IMR-90 (cell line): Measurements from ENCODE around the gene TBP. TPM values are rescaled to one million over a fixed set of nuclear protein-coding genes. Genes with fewer than 3 reads are reported as not detected.

Experiments used
- ATAC-seq: fragments of 200-7000 bp; cut with Tn5 transposase; 2 replicates; pipeline ENCODE4 v1.9.1; 2020; ENCODE audit warnings: low read depth, mild to moderate bottlenecking, moderate library complexity
- BruUV-seq: library from RNA; stranded (reverse); fragments of 400-500 nt; replicated peaks from 2 replicates; lab custom pipeline; 2021; lab: Mats Ljungman, UMichigan
- CTCF ChIA-PET: fragments of 300-600 bp; formaldehyde crosslinking; extraction: SDS; loops from one replicate; lab custom pipeline; 2021; ENCODE audit warnings: antibody characterized with exemption; lab: Yijun Ruan, JAX
- POLR2A ChIA-PET: fragments of 300-600 bp; sonication (Branson Sonifier 250); formaldehyde crosslinking; loops from one replicate; lab custom pipeline; 2022; ENCODE audit warnings: antibody characterized with exemption; ENCODE audit not compliant: unreplicated experiment; lab: Charles Lee
- DNase-seq: peaks from one replicate; pipeline ENCODE4 v3.0.0; 2013
- H2AFZ ChIP-seq: replicated peaks from 2 replicates; pipeline ENCODE3; 2013; ENCODE audit warnings: low read length, mild to moderate bottlenecking; ENCODE audit not compliant: poor library complexity
- H2AK5ac ChIP-seq: 2 replicates; pipeline ENCODE4 v1.6.1; 2013; ENCODE audit warnings: low read depth, low read length, inconsistent platforms
- H2AK9ac ChIP-seq: replicated peaks from 2 replicates; pipeline ENCODE3; 2013; ENCODE audit warnings: mild to moderate bottlenecking, low read depth, low read length, moderate library complexity; ENCODE audit not compliant: poor library complexity
- H2BK120ac ChIP-seq: 2 replicates; pipeline ENCODE4 v1.6.1; 2013; ENCODE audit warnings: low read depth, low read length, inconsistent platforms
- H2BK15ac ChIP-seq: 3 replicates; pipeline ENCODE4 v1.6.1; 2013; ENCODE audit warnings: low read depth, low read length, inconsistent platforms
- H2BK20ac ChIP-seq: 2 replicates; pipeline ENCODE4 v1.6.1; 2013; ENCODE audit warnings: low read depth, mild to moderate bottlenecking, inconsistent platforms, low read length, moderate library complexity
- H2BK5ac ChIP-seq: 2 replicates; pipeline ENCODE4 v1.6.1; 2013; ENCODE audit warnings: mild to moderate bottlenecking, low read depth, low read length, inconsistent platforms; ENCODE audit not compliant: poor library complexity, severe bottlenecking
- H3K14ac ChIP-seq: replicated peaks from 2 replicates; pipeline ENCODE4 v1.6.1; 2013; ENCODE audit warnings: low read depth, low read length, inconsistent platforms
- H3K18ac ChIP-seq: 2 replicates; pipeline ENCODE4 v1.6.1; 2013; ENCODE audit warnings: low read depth, low read length, control low read depth
- H3K23ac ChIP-seq: 2 replicates; pipeline ENCODE4 v1.6.1; 2013; ENCODE audit warnings: low read depth, low read length, inconsistent platforms
- H3K27ac ChIP-seq: 2 replicates; pipeline ENCODE4 v1.5.1; 2013; ENCODE audit warnings: mild to moderate bottlenecking, control low read depth, low read length; ENCODE audit not compliant: insufficient read depth
- H3K27me3 ChIP-seq: 2 replicates; pipeline ENCODE4 v1.6.1; 2013; ENCODE audit warnings: low read length; ENCODE audit not compliant: control insufficient read depth, insufficient read depth
- H3K36me3 ChIP-seq: 2 replicates; pipeline ENCODE4 v1.6.1; 2013; ENCODE audit warnings: low read length, mixed read lengths; ENCODE audit not compliant: control insufficient read depth, insufficient read depth
- H3K4ac ChIP-seq: 2 replicates; pipeline ENCODE4 v1.6.1; 2013; ENCODE audit warnings: low read depth, low read length, inconsistent platforms
- H3K4me1 ChIP-seq: 2 replicates; pipeline ENCODE4 v1.6.1; 2013; ENCODE audit warnings: low read length, mixed read lengths; ENCODE audit not compliant: control insufficient read depth, insufficient read depth
- H3K4me2 ChIP-seq: 2 replicates; pipeline ENCODE4 v1.6.1; 2013; ENCODE audit warnings: low read depth, mild to moderate bottlenecking, control low read depth, low read length, moderate library complexity
- H3K4me3 ChIP-seq: 2 replicates; pipeline ENCODE4 v1.5.1; 2013; ENCODE audit warnings: low read depth, mild to moderate bottlenecking, control low read depth, low read length, moderate library complexity; ENCODE audit not compliant: insufficient read depth
- H3K56ac ChIP-seq: 2 replicates; pipeline ENCODE4 v1.6.1; 2013; ENCODE audit warnings: low read length, inconsistent platforms; ENCODE audit not compliant: insufficient read depth; ENCODE audit errors: extremely low read depth
- H3K79me1 ChIP-seq, 2 experiments: 2 replicates each; pipeline ENCODE4 v1.6.1; 2013; ENCODE audit warnings: low read length in 2 of 2, inconsistent platforms in 1 of 2, low read depth in 1 of 2
- H3K9ac ChIP-seq: 2 replicates; pipeline ENCODE4 v1.6.1; 2013; ENCODE audit warnings: low read depth, low read length, control low read depth
- H3K9me1 ChIP-seq: 2 replicates; pipeline ENCODE4 v1.6.1; 2013; ENCODE audit warnings: low read length, inconsistent platforms; ENCODE audit not compliant: insufficient read depth
- H3K9me3 ChIP-seq: 2 replicates; pipeline ENCODE4 v1.6.1; 2013; ENCODE audit warnings: low read length; ENCODE audit not compliant: control insufficient read depth, insufficient read depth
- H4K20me1 ChIP-seq: 2 replicates; pipeline ENCODE4 v1.6.1; 2013; ENCODE audit warnings: low read length, inconsistent platforms; ENCODE audit not compliant: insufficient read depth
- H4K5ac ChIP-seq: 2 replicates; pipeline ENCODE4 v1.6.1; 2013; ENCODE audit warnings: mild to moderate bottlenecking, low read depth, low read length, control low read depth
- H4K8ac ChIP-seq, 2 experiments: 2 replicates each; pipeline ENCODE4 v1.6.1; 2013; ENCODE audit warnings: low read depth in 2 of 2, low read length in 2 of 2, control low read depth in 1 of 2, inconsistent platforms in 1 of 2
- H4K91ac ChIP-seq: 2 replicates; pipeline ENCODE4 v1.6.1; 2013; ENCODE audit warnings: low read depth, low read length, inconsistent platforms; ENCODE audit not compliant: insufficient read depth
- BHLHE40 ChIP-seq: fragments of 150-350 bp; IDR thresholded peaks from 2 replicates; pipeline ENCODE4 v1.6.1; 2016; ENCODE audit warnings: mild to moderate bottlenecking, low read depth, low read length
- CEBPB ChIP-seq: IDR thresholded peaks from 2 replicates; pipeline ENCODE4 v1.6.1; 2012; ENCODE audit warnings: low read depth, low read length, improper control_type of control experiment
- CTCF ChIP-seq: conservative IDR thresholded peaks from 2 replicates; pipeline ENCODE4 v1.5.1; 2012; ENCODE audit warnings: mild to moderate bottlenecking, low read depth, low read length, improper control_type of control experiment
- ELK1 ChIP-seq: fragments of 150-350 bp; IDR thresholded peaks from 2 replicates; pipeline ENCODE4 v1.6.1; 2016; ENCODE audit warnings: low read depth, mild to moderate bottlenecking, low read length, moderate library complexity, borderline replicate concordance
- MAZ ChIP-seq: IDR thresholded peaks from 2 replicates; pipeline ENCODE4 v1.6.1; 2012; ENCODE audit warnings: low read depth, mild to moderate bottlenecking, low read length, improper control_type of control experiment, moderate library complexity, borderline replicate concordance
- MXI1 ChIP-seq: IDR thresholded peaks from 2 replicates; pipeline ENCODE4 v1.6.1; 2012; ENCODE audit warnings: low read depth, mild to moderate bottlenecking, low read length, moderate library complexity, borderline replicate concordance
- NFE2L2 ChIP-seq: fragments of 150-350 bp; IDR thresholded peaks from 2 replicates; pipeline ENCODE4 v1.6.1; 2016; ENCODE audit warnings: low read depth, mild to moderate bottlenecking, low read length
- POLR2A ChIP-seq: IDR thresholded peaks from 2 replicates; pipeline ENCODE4 v1.6.1; 2012; ENCODE audit warnings: mild to moderate bottlenecking, low read depth, low read length
- RAD21 ChIP-seq: IDR thresholded peaks from 2 replicates; pipeline ENCODE4 v1.6.1; 2012; ENCODE audit warnings: low read length, improper control_type of control experiment
- RCOR1 ChIP-seq: IDR thresholded peaks from 2 replicates; pipeline ENCODE4 v1.6.1; 2012; ENCODE audit warnings: mild to moderate bottlenecking, low read length, improper control_type of control experiment; ENCODE audit not compliant: insufficient replicate concordance
- RFX5 ChIP-seq: IDR thresholded peaks from 2 replicates; pipeline ENCODE4 v1.8.0; 2012; ENCODE audit warnings: low read depth, mild to moderate bottlenecking, low read length, moderate library complexity
- SMC3 ChIP-seq: fragments of 150-350 bp; IDR thresholded peaks from 2 replicates; pipeline ENCODE4 v1.6.1; 2016; ENCODE audit warnings: low read depth, mild to moderate bottlenecking, antibody characterized with exemption, low read length, moderate library complexity
- USF2 ChIP-seq: fragments of 150-350 bp; IDR thresholded peaks from 2 replicates; pipeline ENCODE4 v1.6.1; 2017; ENCODE audit warnings: mild to moderate bottlenecking, antibody characterized with exemption, low read length, low read depth
- WGBS, 2 experiments: methylation state at CpG; one replicate each; pipeline versions ENCODE4 v1.1.5 to v1.1.7; 2013; ENCODE audit warnings: missing lambda C conversion rate in 2 of 2; ENCODE audit not compliant: insufficient read length in 1 of 2; ENCODE audit errors: extremely low coverage in 2 of 2; 5-methylcytosine and 5-hydroxymethylcytosine counted together
- dilution Hi-C: fragments of 300-500 bp; cut with HindIII; formaldehyde crosslinking; loops from one replicate; pipeline ENCODE4 v1.14.3; 2018; ENCODE audit warnings: low sequenced_read_pairs; ENCODE audit not compliant: unreplicated experiment
- in situ Hi-C: fragments of 300-500 bp; cut with MboI; formaldehyde crosslinking; loops from 3 replicates; pipeline ENCODE4 v1.14.3; 2019; ENCODE audit warnings: low sequenced_read_pairs, inconsistent platforms, mixed read lengths
- intact Hi-C: fragments of 100-400 bp; cut with micrococcal nuclease; formaldehyde crosslinking; loops from 2 replicates; pipeline ENCODE4 v1.10.0; 2022
- polyA plus RNA-seq, 3 experiments: library from polyadenylated mRNA; depleted of rRNA; stranded (reverse); fragments of >200 nt; gene quantifications; 2 replicates each; pipeline ENCODE4 v1.2.3, GENCODE V29; 2012; ENCODE audit warnings: low replicate concordance in 1 of 3
- total RNA-seq: library from RNA; depleted of rRNA; stranded (reverse); fragments of >200 nt; gene quantifications from 2 replicates; pipeline ENCODE4 v1.2.3, GENCODE V29; 2012

TBP gene
- total and polyA plus RNA-seq, 2 of the 4 experiments (the other 2 are of a cell fraction), result 8.8 to 12.5 TPM

- ATAC-seq (peak; percentile 73), DNase-seq (peak; percentile 96)
- H3K4me2 ChIP-seq, result peak within 1 kb of the TSS; percentile 96
- peak within 1 kb of the TSS; percentile 70 for H3K4me3 ChIP-seq
- 0% methylated on average over 14 of the region's 41 CpGs; no CpG with 5 or more reads in 1 of the 2 experiments for WGBS, 2 experiments
- no peaks in the 10 kb centered on the region for H3K27me3 ChIP-seq
- peak within 1 kb of the TSS; percentile 75 for H3K9ac ChIP-seq
- peak within 1 kb of the TSS; percentile 55 to 91 for H4K8ac ChIP-seq
- ChIA-PET CTCF (interaction anchor here (0.6 to 1.2 kb wide), 2 partner anchors 12 to 227 kb away, joined by 3 to 8 read pairs; no protein-coding TSS in a partner anchor), POLR2A (no interaction called here)
- peaks cover 4 to 17% of the 10 kb centered on the region in 2 experiments; a peak in 3 of 4 replicates for H3K79me1 ChIP-seq
- H2BK15ac ChIP-seq, result peak within 1 kb of the TSS; percentile 35; the same call in 1 of the 3 replicates
- H2BK20ac ChIP-seq, result no peak within 1 kb of the TSS
- peak within 1 kb of the TSS; percentile 82 for H3K4ac ChIP-seq
- H4K20me1 ChIP-seq, result peaks cover 42% of the 10 kb centered on the region
- peak within 1 kb of the TSS; percentile 92 for H2AFZ ChIP-seq
- no TSS peak for BruUV-seq
- peak within 1 kb of the TSS; percentile 85 for H3K27ac ChIP-seq
- H2BK5ac ChIP-seq, result peak within 1 kb of the TSS; percentile 92
- peak within 1 kb of the TSS; percentile 75 for H2AK5ac ChIP-seq
- peak within 1 kb of the TSS; percentile 68 for H4K5ac ChIP-seq
- no peaks in the 10 kb centered on the region for H3K9me1 ChIP-seq
- H2AK9ac ChIP-seq, result peak within 1 kb of the TSS; percentile 94
- peak within 1 kb of the TSS; percentile 94 for H3K23ac ChIP-seq
- peak within 1 kb of the TSS; percentile 84 for H4K91ac ChIP-seq
- in situ Hi-C loops, result no loop called here
- H3K56ac ChIP-seq, result peak within 1 kb of the TSS; percentile 80
- peaks cover 6% of the 10 kb centered on the region for H3K36me3 ChIP-seq
- peak within 1 kb of the TSS; percentile 45 for H3K18ac ChIP-seq
- peak within 1 kb of the TSS; percentile 41; the same call in 1 of the 2 replicates for H2BK120ac ChIP-seq
- no peaks in the 10 kb centered on the region for H3K9me3 ChIP-seq
- dilution Hi-C loops, result no loop called here
- H3K4me1 ChIP-seq, result no peaks in the 10 kb centered on the region; the same call in 1 of the 2 replicates
- H3K14ac ChIP-seq, result peak within 1 kb of the TSS; percentile 76
- intact Hi-C loops, result no loop called here
- TF ChIP-seq MAZ (no peak), POLR2A (peak; percentile 96), ELK1 (no peak), CEBPB (peak; percentile 45; the same call in 1 of the 2 replicates), SMC3 (no peak), NFE2L2 (peak; percentile 79), BHLHE40 (no peak), RFX5 (no peak), RCOR1 (no peak), RAD21 (no peak), MXI1 (peak; percentile 53; the same call in 1 of the 2 replicates), CTCF (no peak), USF2 (no peak)
Observed at GRCh38 chr6:170552765-170553533, 1.2 kb upstream of the TBP start, which contains the start of gene PSMB1. PSMB1 (minus strand) TSS chr6:170553307; CDS start chr6:170553242, 65 bp downstream.
